Measurements from ENCODE around the gene ADAM12.
"Not testable (repeated sequence)": the region's sequence is repeated elsewhere in the genome, so short reads cannot be mapped to it uniquely, and the experiment has no call there.

The ADAM12 gene

GRCh38 chr10:126405239-126405775, 17.0 kb upstream of the ADAM12 start:
- DNase-seq, result no peak

- no peak for DNase-seq
These were observed 14.7 kb upstream of the ADAM12 start for GRCh38 chr10:126402721-126403695.

- DNase-seq, result no peak
These were observed 12.4 kb upstream of the ADAM12 start for GRCh38 chr10:126400641-126401040.

- DNase-seq, result no peak
These were observed 10.6 kb upstream of the ADAM12 start for GRCh38 chr10:126398924-126399323.

GRCh38 chr10:126398383-126398743, 10.1 kb upstream of the ADAM12 start:
- no peak for DNase-seq

- DNase-seq, result no peak
These were observed 9.5 kb upstream of the ADAM12 start for GRCh38 chr10:126397640-126398382.

GRCh38 chr10:126397156-126397555, 8.9 kb upstream of the ADAM12 start:
- no peak for DNase-seq

- DNase-seq, result no peak
These were observed 6.7 kb upstream of the ADAM12 start for GRCh38 chr10:126394948-126395347.

- no peak for DNase-seq
These were observed 4.8 kb upstream of the ADAM12 start for GRCh38 chr10:126393076-126393475.

- no peak for DNase-seq
These were observed 4.2 kb upstream of the ADAM12 start for GRCh38 chr10:126392469-126392868.

- DNase-seq, result no peak
These were observed 3.8 kb upstream of the ADAM12 start for GRCh38 chr10:126392068-126392467.

GRCh38 chr10:126391192-126391885, 3.1 kb upstream of the ADAM12 start:
- DNase-seq, result no peak

GRCh38 chr10:126390324-126390723, 2.0 kb upstream of the ADAM12 start:
- no peak for DNase-seq

- no peak for DNase-seq
These were observed 996 bp downstream of the ADAM12 start for GRCh38 chr10:126387041-126387921.

GRCh38 chr10:126384269-126384873, 3.9 kb downstream of the ADAM12 start:
- no peak for DNase-seq

GRCh38 chr10:126380352-126381076, 7.8 kb downstream of the ADAM12 start:
- no peak for DNase-seq

- DNase-seq, result not testable (repeated sequence)
These were observed 9.1 kb downstream of the ADAM12 start for GRCh38 chr10:126379166-126379565.

GRCh38 chr10:126376956-126377355, 11.3 kb downstream of the ADAM12 start:
- DNase-seq, result no peak

- DNase-seq, result no peak
These were observed 12.2 kb downstream of the ADAM12 start for GRCh38 chr10:126375926-126376554.

- DNase-seq, result no peak
These were observed 13.0 kb downstream of the ADAM12 start for GRCh38 chr10:126375299-126375698.

All from NCI-H2029 (cell line).